GM12878 (cell line): ENCODE data around the gene INO80B. TPM values are rescaled to one million over a fixed set of nuclear protein-coding genes. Genes with fewer than 3 reads are reported as not detected.

Experiments
- CBX3 ChIP-seq: fragments of 200-600 bp; sonication (generic); IDR thresholded peaks from 2 replicates; pipeline ENCODE4 v1.6.1; 2016; ENCODE audit warnings: low read depth, borderline replicate concordance
- CREB1 ChIP-seq: IDR thresholded peaks from 2 replicates; pipeline ENCODE4 v1.6.1; 2012; ENCODE audit warnings: low read depth, mild to moderate bottlenecking, inconsistent platforms
- CREM ChIP-seq: IDR thresholded peaks from 2 replicates; pipeline ENCODE4 v1.6.1; 2014; ENCODE audit warnings: antibody characterized with exemption, low read depth
- IKZF1 ChIP-seq: fragments of 450-650 bp; conservative IDR thresholded peaks from 2 replicates; pipeline ENCODE4 v1.6.1; 2017; ENCODE audit warnings: antibody characterized with exemption, mild to moderate bottlenecking
- IRF3 ChIP-seq: fragments of 450-650 bp; IDR thresholded peaks from 2 replicates; pipeline ENCODE4 v1.6.1; 2014; ENCODE audit warnings: mild to moderate bottlenecking
- IRF4 ChIP-seq: IDR thresholded peaks from 2 replicates; pipeline ENCODE4 v1.6.1; 2011; ENCODE audit warnings: low read depth, low read length
- JUNB ChIP-seq: IDR thresholded peaks from 2 replicates; pipeline ENCODE4 v1.6.1; 2016; ENCODE audit warnings: antibody characterized with exemption, mild to moderate bottlenecking
- NR2C2 ChIP-seq: IDR thresholded peaks from 2 replicates; pipeline ENCODE4 v1.6.1; 2011; ENCODE audit warnings: borderline replicate concordance, low read depth; ENCODE audit not compliant: control insufficient read depth, insufficient read length
- PML ChIP-seq: IDR thresholded peaks from 2 replicates; pipeline ENCODE4 v1.6.1; 2012; ENCODE audit warnings: low read length, inconsistent platforms
- POLR2AphosphoS5 ChIP-seq: IDR thresholded peaks from 2 replicates; pipeline ENCODE4 v1.6.1; 2011; ENCODE audit warnings: mild to moderate bottlenecking, low read length, inconsistent platforms
- REST ChIP-seq: IDR thresholded peaks from 2 replicates; pipeline ENCODE4 v1.6.1; 2012; ENCODE audit warnings: mild to moderate bottlenecking, low read depth, low read length
- SKIL ChIP-seq: fragments of 450-650 bp; IDR thresholded peaks from 2 replicates; pipeline ENCODE4 v1.6.1; 2017; ENCODE audit warnings: mild to moderate bottlenecking, low read depth, inconsistent platforms; ENCODE audit not compliant: poor library complexity, severe bottlenecking
- SRF ChIP-seq, 2 experiments: IDR thresholded peaks; 2 replicates each; pipeline ENCODE4 v1.6.1; 2011; ENCODE audit warnings: low read depth in 2 of 2, low read length in 2 of 2, mild to moderate bottlenecking in 1 of 2, moderate library complexity in 1 of 2
- STAT3 ChIP-seq: IDR thresholded peaks from 2 replicates; pipeline ENCODE4 v1.6.1; 2011; ENCODE audit warnings: low read depth, low read length, improper control_type of control experiment
- SUPT20H ChIP-seq: IDR thresholded peaks from 2 replicates; pipeline ENCODE4 v1.6.1; 2011; ENCODE audit warnings: low read depth, mild to moderate bottlenecking, low read length, moderate library complexity, borderline replicate concordance; ENCODE audit not compliant: control insufficient read depth
- YBX1 ChIP-seq: fragments of 450-650 bp; IDR thresholded peaks from 2 replicates; pipeline ENCODE4 v1.6.1; 2016; ENCODE audit warnings: antibody characterized with exemption
- ZBED1 ChIP-seq: IDR thresholded peaks from 2 replicates; pipeline ENCODE4 v1.6.1; 2016; ENCODE audit warnings: borderline replicate concordance
- ZNF217 ChIP-seq: fragments of 450-650 bp; IDR thresholded peaks from 2 replicates; pipeline ENCODE4 v1.6.1; 2017; ENCODE audit warnings: antibody characterized with exemption, mild to moderate bottlenecking
- ZNF622 ChIP-seq: fragments of 450-650 bp; IDR thresholded peaks from 2 replicates; pipeline ENCODE4 v1.6.1; 2017; ENCODE audit warnings: mild to moderate bottlenecking, inconsistent platforms
- ZNF687 ChIP-seq: fragments of 450-650 bp; IDR thresholded peaks from 2 replicates; pipeline ENCODE4 v1.6.1; 2017; ENCODE audit warnings: mild to moderate bottlenecking, moderate library complexity
- polyA plus RNA-seq, 11 experiments: library from polyadenylated mRNA; depleted of rRNA in 4 of 11; unstranded in 6 of 11; stranded (reverse) in 5 of 11; fragments of >200 nt; fragmentation: Nextera tagmentation in 4 of 11; fragmentation: Illumina TruSeq in 1 of 11; extraction: Ambion mirVana in 4 of 11; extraction: Trizol in 1 of 11; gene quantifications; 1 replicate in 1 of 11; 2 replicates in 10 of 11; pipeline versions ENCODE4 v1.2.1 to v1.2.3, GENCODE V29; 2011 to 2016; ENCODE audit warnings: inconsistent platforms in 2 of 11, missing spikeins in 2 of 11, low read depth in 1 of 11
- total RNA-seq, 4 experiments: library from RNA; depleted of rRNA in 3 of 4; stranded (reverse); fragments of >200 nt in 3 of 4; fragmentation: Illumina TruSeq in 1 of 4; extraction: Trizol in 1 of 4; gene quantifications; 2 replicates each; pipeline versions ENCODE4 v1.2.1 to v1.2.3, GENCODE V29; 2013 to 2021

Gene INO80B
- total and polyA plus RNA-seq, 10 of the 15 experiments (the other 5 are each of a cell fraction or from before 2014, with no cell fraction given), result 1.3 to 26.7 (median 11.1) TPM

GRCh38 chr2:74472086-74472944, 17.4 kb downstream of the INO80B start, which contains the start of gene MRPL53 (continued):
- TF ChIP-seq ZNF687 (peak; percentile 100), REST (no peak), SUPT20H (no peak), JUNB (no peak), NR2C2 (peak; percentile 99), ZBED1 (peak; percentile 81; the same call in 1 of the 2 replicates), ZNF217 (no peak), IRF4 (no peak), IRF3 (0 out of 2 replicates have a peak, but pooled peaks have one; percentile 20), YBX1 (no peak), STAT3 (no peak), CBX3 (no peak), SRF (IDR thresholded peaks at IDR 0.05; ENCODE audit: low read depth in 2 of 2, low read length in 2 of 2) (0 out of 4 replicates have a peak, but pooled peaks of 1 of the 2 experiments have one; percentile 56), POLR2AphosphoS5 (peak; percentile 96), PML (peak; percentile 98), CREB1 (peak; percentile 90), ZNF622 (no peak), IKZF1 (peak; percentile 89), SKIL (peak; percentile 13), CREM (peak; percentile 91)
